IMR-90 (cell line): ENCODE measurements around the gene TMC3. TPM values are rescaled to one million over a fixed set of nuclear protein-coding genes. Genes with fewer than 3 reads are reported as not detected.

Source experiments
- ATAC-seq: fragments of 200-7000 bp; cut with Tn5 transposase; 2 replicates; pipeline ENCODE4 v1.9.1; 2020; ENCODE audit warnings: low read depth, mild to moderate bottlenecking, moderate library complexity
- BruUV-seq: library from RNA; stranded (reverse); fragments of 400-500 nt; replicated peaks from 2 replicates; lab custom pipeline; 2021; lab: Mats Ljungman, UMichigan
- CTCF ChIA-PET: fragments of 300-600 bp; formaldehyde crosslinking; extraction: SDS; loops from one replicate; lab custom pipeline; 2021; ENCODE audit warnings: antibody characterized with exemption; lab: Yijun Ruan, JAX
- POLR2A ChIA-PET: fragments of 300-600 bp; sonication (Branson Sonifier 250); formaldehyde crosslinking; loops from one replicate; lab custom pipeline; 2022; ENCODE audit warnings: antibody characterized with exemption; ENCODE audit not compliant: unreplicated experiment; lab: Charles Lee
- DNase-seq: peaks from one replicate; pipeline ENCODE4 v3.0.0; 2013
- H2AFZ ChIP-seq: replicated peaks from 2 replicates; pipeline ENCODE3; 2013; ENCODE audit warnings: low read length, mild to moderate bottlenecking; ENCODE audit not compliant: poor library complexity
- H2AK5ac ChIP-seq: 2 replicates; pipeline ENCODE4 v1.6.1; 2013; ENCODE audit warnings: low read depth, low read length, inconsistent platforms
- H2AK9ac ChIP-seq: replicated peaks from 2 replicates; pipeline ENCODE3; 2013; ENCODE audit warnings: mild to moderate bottlenecking, low read depth, low read length, moderate library complexity; ENCODE audit not compliant: poor library complexity
- H2BK120ac ChIP-seq: 2 replicates; pipeline ENCODE4 v1.6.1; 2013; ENCODE audit warnings: low read depth, low read length, inconsistent platforms
- H2BK15ac ChIP-seq: 3 replicates; pipeline ENCODE4 v1.6.1; 2013; ENCODE audit warnings: low read depth, low read length, inconsistent platforms
- H2BK20ac ChIP-seq: 2 replicates; pipeline ENCODE4 v1.6.1; 2013; ENCODE audit warnings: low read depth, mild to moderate bottlenecking, inconsistent platforms, low read length, moderate library complexity
- H2BK5ac ChIP-seq: 2 replicates; pipeline ENCODE4 v1.6.1; 2013; ENCODE audit warnings: mild to moderate bottlenecking, low read depth, low read length, inconsistent platforms; ENCODE audit not compliant: poor library complexity, severe bottlenecking
- H3K14ac ChIP-seq: replicated peaks from 2 replicates; pipeline ENCODE4 v1.6.1; 2013; ENCODE audit warnings: low read depth, low read length, inconsistent platforms
- H3K18ac ChIP-seq: 2 replicates; pipeline ENCODE4 v1.6.1; 2013; ENCODE audit warnings: low read depth, low read length, control low read depth
- H3K23ac ChIP-seq: 2 replicates; pipeline ENCODE4 v1.6.1; 2013; ENCODE audit warnings: low read depth, low read length, inconsistent platforms
- H3K27ac ChIP-seq: 2 replicates; pipeline ENCODE4 v1.5.1; 2013; ENCODE audit warnings: mild to moderate bottlenecking, control low read depth, low read length; ENCODE audit not compliant: insufficient read depth
- H3K27me3 ChIP-seq: 2 replicates; pipeline ENCODE4 v1.6.1; 2013; ENCODE audit warnings: low read length; ENCODE audit not compliant: control insufficient read depth, insufficient read depth
- H3K36me3 ChIP-seq: 2 replicates; pipeline ENCODE4 v1.6.1; 2013; ENCODE audit warnings: low read length, mixed read lengths; ENCODE audit not compliant: control insufficient read depth, insufficient read depth
- H3K4ac ChIP-seq: 2 replicates; pipeline ENCODE4 v1.6.1; 2013; ENCODE audit warnings: low read depth, low read length, inconsistent platforms
- H3K4me1 ChIP-seq: 2 replicates; pipeline ENCODE4 v1.6.1; 2013; ENCODE audit warnings: low read length, mixed read lengths; ENCODE audit not compliant: control insufficient read depth, insufficient read depth
- H3K4me2 ChIP-seq: 2 replicates; pipeline ENCODE4 v1.6.1; 2013; ENCODE audit warnings: low read depth, mild to moderate bottlenecking, control low read depth, low read length, moderate library complexity
- H3K4me3 ChIP-seq: 2 replicates; pipeline ENCODE4 v1.5.1; 2013; ENCODE audit warnings: low read depth, mild to moderate bottlenecking, control low read depth, low read length, moderate library complexity; ENCODE audit not compliant: insufficient read depth
- H3K56ac ChIP-seq: 2 replicates; pipeline ENCODE4 v1.6.1; 2013; ENCODE audit warnings: low read length, inconsistent platforms; ENCODE audit not compliant: insufficient read depth; ENCODE audit errors: extremely low read depth
- H3K79me1 ChIP-seq, 2 experiments: 2 replicates each; pipeline ENCODE4 v1.6.1; 2013; ENCODE audit warnings: low read length in 2 of 2, inconsistent platforms in 1 of 2, low read depth in 1 of 2
- H3K9ac ChIP-seq: 2 replicates; pipeline ENCODE4 v1.6.1; 2013; ENCODE audit warnings: low read depth, low read length, control low read depth
- H3K9me1 ChIP-seq: 2 replicates; pipeline ENCODE4 v1.6.1; 2013; ENCODE audit warnings: low read length, inconsistent platforms; ENCODE audit not compliant: insufficient read depth
- H3K9me3 ChIP-seq: 2 replicates; pipeline ENCODE4 v1.6.1; 2013; ENCODE audit warnings: low read length; ENCODE audit not compliant: control insufficient read depth, insufficient read depth
- H4K20me1 ChIP-seq: 2 replicates; pipeline ENCODE4 v1.6.1; 2013; ENCODE audit warnings: low read length, inconsistent platforms; ENCODE audit not compliant: insufficient read depth
- H4K5ac ChIP-seq: 2 replicates; pipeline ENCODE4 v1.6.1; 2013; ENCODE audit warnings: mild to moderate bottlenecking, low read depth, low read length, control low read depth
- H4K8ac ChIP-seq, 2 experiments: 2 replicates each; pipeline ENCODE4 v1.6.1; 2013; ENCODE audit warnings: low read depth in 2 of 2, low read length in 2 of 2, control low read depth in 1 of 2, inconsistent platforms in 1 of 2
- H4K91ac ChIP-seq: 2 replicates; pipeline ENCODE4 v1.6.1; 2013; ENCODE audit warnings: low read depth, low read length, inconsistent platforms; ENCODE audit not compliant: insufficient read depth
- BHLHE40 ChIP-seq: fragments of 150-350 bp; IDR thresholded peaks from 2 replicates; pipeline ENCODE4 v1.6.1; 2016; ENCODE audit warnings: mild to moderate bottlenecking, low read depth, low read length
- RCOR1 ChIP-seq: IDR thresholded peaks from 2 replicates; pipeline ENCODE4 v1.6.1; 2012; ENCODE audit warnings: mild to moderate bottlenecking, low read length, improper control_type of control experiment; ENCODE audit not compliant: insufficient replicate concordance
- USF2 ChIP-seq: fragments of 150-350 bp; IDR thresholded peaks from 2 replicates; pipeline ENCODE4 v1.6.1; 2017; ENCODE audit warnings: mild to moderate bottlenecking, antibody characterized with exemption, low read length, low read depth
- WGBS, 2 experiments: methylation state at CpG; one replicate each; pipeline versions ENCODE4 v1.1.5 to v1.1.7; 2013; ENCODE audit warnings: missing lambda C conversion rate in 2 of 2; ENCODE audit not compliant: insufficient read length in 1 of 2; ENCODE audit errors: extremely low coverage in 2 of 2; 5-methylcytosine and 5-hydroxymethylcytosine counted together
- dilution Hi-C: fragments of 300-500 bp; cut with HindIII; formaldehyde crosslinking; loops from one replicate; pipeline ENCODE4 v1.14.3; 2018; ENCODE audit warnings: low sequenced_read_pairs; ENCODE audit not compliant: unreplicated experiment
- in situ Hi-C: fragments of 300-500 bp; cut with MboI; formaldehyde crosslinking; loops from 3 replicates; pipeline ENCODE4 v1.14.3; 2019; ENCODE audit warnings: low sequenced_read_pairs, inconsistent platforms, mixed read lengths
- intact Hi-C: fragments of 100-400 bp; cut with micrococcal nuclease; formaldehyde crosslinking; loops from 2 replicates; pipeline ENCODE4 v1.10.0; 2022
- polyA plus RNA-seq, 3 experiments: library from polyadenylated mRNA; depleted of rRNA; stranded (reverse); fragments of >200 nt; gene quantifications; 2 replicates each; pipeline ENCODE4 v1.2.3, GENCODE V29; 2012; ENCODE audit warnings: low replicate concordance in 1 of 3
- total RNA-seq: library from RNA; depleted of rRNA; stranded (reverse); fragments of >200 nt; gene quantifications from 2 replicates; pipeline ENCODE4 v1.2.3, GENCODE V29; 2012

Gene TMC3
- total and polyA plus RNA-seq, 2 of the 4 experiments (the other 2 are of a cell fraction), result not detected

- no peak overlapping the region for H3K56ac ChIP-seq
- no peak overlapping the region for H2AFZ ChIP-seq
- H2AK9ac ChIP-seq, result no peak overlapping the region
- dilution Hi-C loops, result no loop called here
- intact Hi-C loops, result loop anchor here (2.0 to 5.0 kb wide), 4 partner anchors 635 to 787 kb away; partner anchors contain the start of gene MEX3B
- no CpG with 5 or more reads among the region's 5 CpGs for WGBS, 2 experiments
- no peak overlapping the region for H3K4me2 ChIP-seq
- no peak overlapping the region for H4K5ac ChIP-seq
- DNase-seq (no peak), ATAC-seq (no peak)
- H3K23ac ChIP-seq, result no peak overlapping the region
- no peak overlapping the region for H2AK5ac ChIP-seq
- H3K18ac ChIP-seq, result no peak overlapping the region
- no peak overlapping the region for H2BK20ac ChIP-seq
- H3K4me1 ChIP-seq, result no peaks in the 10 kb centered on the region
- H3K79me1 ChIP-seq, result no peaks in the 10 kb centered on the region
- ChIA-PET POLR2A (interaction anchor here (0.5 kb wide), 1 partner anchor 412 kb away, joined by 3 read pairs; no protein-coding TSS in a partner anchor), CTCF (no interaction called here)
- no peak overlapping the region for H3K27ac ChIP-seq
- H4K8ac ChIP-seq, result no peak overlapping the region
- no peak overlapping the region for H2BK5ac ChIP-seq
- H3K36me3 ChIP-seq, result no peaks in the 10 kb centered on the region
- no peak overlapping the region for H4K91ac ChIP-seq
- no peak overlapping the region for H3K14ac ChIP-seq
- BruUV-seq, result no TSS peak
- no peak overlapping the region for H2BK15ac ChIP-seq
- no peak overlapping the region for H3K4ac ChIP-seq
- H3K9me3 ChIP-seq, result no peaks in the 10 kb centered on the region
- no peaks in the 10 kb centered on the region; the same call in 1 of the 2 replicates for H3K9me1 ChIP-seq
- H2BK120ac ChIP-seq, result no peak overlapping the region
- no peaks in the 10 kb centered on the region for H4K20me1 ChIP-seq
- H3K9ac ChIP-seq, result no peak overlapping the region
- no peak overlapping the region for H3K4me3 ChIP-seq
- TF ChIP-seq RCOR1, result no peak
- no peak for TF ChIP-seq BHLHE40
- TF ChIP-seq USF2, result no peak
- in situ Hi-C loops, result loop anchor here (10.0 kb wide), 1 partner anchor 783 kb away; no protein-coding TSS in a partner anchor
- peaks cover 14% of the 10 kb centered on the region for H3K27me3 ChIP-seq
Measured at GRCh38 chr15:81411969-81412633, 38.1 kb upstream of the TMC3 start.
